HUES6 (cell line): Measurements from ENCODE around the gene CCNK.

ENCODE experiments used
- H3K27ac ChIP-seq: 2 replicates; pipeline ENCODE4 v1.7.0; 2013; ENCODE audit warnings: low read depth, mild to moderate bottlenecking, low read length, inconsistent platforms
- H3K27me3 ChIP-seq: 2 replicates; pipeline ENCODE4 v1.6.1; 2013; ENCODE audit warnings: low read length; ENCODE audit not compliant: control insufficient read depth, insufficient read depth
- H3K36me3 ChIP-seq: 2 replicates; pipeline ENCODE4 v1.6.1; 2013; ENCODE audit warnings: low read length; ENCODE audit not compliant: control insufficient read depth, insufficient read depth
- H3K4me1 ChIP-seq: 2 replicates; pipeline ENCODE4 v1.6.1; 2013; ENCODE audit warnings: low read length; ENCODE audit not compliant: control insufficient read depth, insufficient read depth
- H3K4me3 ChIP-seq: 2 replicates; pipeline ENCODE4 v1.5.1; 2013; ENCODE audit warnings: low read depth, low read length
- H3K9ac ChIP-seq: one replicate; pipeline ENCODE4 v1.6.1; 2013; ENCODE audit warnings: mild to moderate bottlenecking, low read length
- H3K9me3 ChIP-seq: 2 replicates; pipeline ENCODE4 v1.6.1; 2013; ENCODE audit warnings: low read depth, low read length; ENCODE audit not compliant: control insufficient read depth, insufficient read depth

CCNK gene

DNA sequence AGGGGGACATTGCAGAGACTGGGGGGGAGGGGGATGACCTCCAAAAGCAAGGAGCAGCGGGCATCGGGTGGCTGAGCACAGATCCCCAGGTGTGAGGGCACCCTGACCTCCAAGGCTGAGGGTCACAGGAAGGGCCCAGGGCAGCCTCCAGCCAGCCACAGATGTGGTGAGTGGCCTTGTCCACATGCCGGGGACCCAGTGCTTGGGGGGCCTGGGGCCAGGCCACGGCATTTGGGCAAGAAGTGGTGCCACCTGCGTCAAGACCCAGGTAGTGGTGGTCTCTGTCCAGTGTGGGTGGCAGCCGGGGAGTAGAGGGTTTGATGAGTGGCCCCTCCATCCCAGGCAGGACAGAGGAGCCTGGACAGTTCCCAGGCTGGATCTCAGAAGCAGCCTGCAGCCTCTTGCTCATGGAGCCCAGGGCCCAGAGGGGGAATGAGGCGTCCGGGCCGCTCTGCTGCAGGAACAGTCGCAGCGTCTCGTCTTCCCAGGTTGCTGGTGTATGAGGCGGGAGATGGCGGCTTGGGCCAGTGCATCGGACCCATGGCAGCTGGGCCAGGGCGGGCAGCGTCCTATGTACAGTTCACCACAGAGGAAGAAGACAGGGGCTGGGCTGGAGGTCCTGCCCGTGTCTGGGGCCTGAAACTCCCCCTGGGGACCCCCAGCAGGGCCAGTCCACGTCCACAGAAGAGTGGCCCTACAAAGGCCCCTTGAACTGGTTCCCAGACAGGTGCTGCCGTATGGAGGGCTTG, 33.5 kb downstream of the CCNK start:
- no peak overlapping the region for H3K4me3 ChIP-seq
- no peak overlapping the region for H3K27ac ChIP-seq
- no peaks in the 10 kb centered on the region for H3K9me3 ChIP-seq
- no peaks in the 10 kb centered on the region for H3K27me3 ChIP-seq
- no peak overlapping the region for H3K9ac ChIP-seq
- 0 out of 2 replicates have a peak, but pooled peaks cover 3% of the 10 kb centered on the region for H3K4me1 ChIP-seq
- H3K36me3 ChIP-seq = peaks cover 17% of the 10 kb centered on the region

DNA sequence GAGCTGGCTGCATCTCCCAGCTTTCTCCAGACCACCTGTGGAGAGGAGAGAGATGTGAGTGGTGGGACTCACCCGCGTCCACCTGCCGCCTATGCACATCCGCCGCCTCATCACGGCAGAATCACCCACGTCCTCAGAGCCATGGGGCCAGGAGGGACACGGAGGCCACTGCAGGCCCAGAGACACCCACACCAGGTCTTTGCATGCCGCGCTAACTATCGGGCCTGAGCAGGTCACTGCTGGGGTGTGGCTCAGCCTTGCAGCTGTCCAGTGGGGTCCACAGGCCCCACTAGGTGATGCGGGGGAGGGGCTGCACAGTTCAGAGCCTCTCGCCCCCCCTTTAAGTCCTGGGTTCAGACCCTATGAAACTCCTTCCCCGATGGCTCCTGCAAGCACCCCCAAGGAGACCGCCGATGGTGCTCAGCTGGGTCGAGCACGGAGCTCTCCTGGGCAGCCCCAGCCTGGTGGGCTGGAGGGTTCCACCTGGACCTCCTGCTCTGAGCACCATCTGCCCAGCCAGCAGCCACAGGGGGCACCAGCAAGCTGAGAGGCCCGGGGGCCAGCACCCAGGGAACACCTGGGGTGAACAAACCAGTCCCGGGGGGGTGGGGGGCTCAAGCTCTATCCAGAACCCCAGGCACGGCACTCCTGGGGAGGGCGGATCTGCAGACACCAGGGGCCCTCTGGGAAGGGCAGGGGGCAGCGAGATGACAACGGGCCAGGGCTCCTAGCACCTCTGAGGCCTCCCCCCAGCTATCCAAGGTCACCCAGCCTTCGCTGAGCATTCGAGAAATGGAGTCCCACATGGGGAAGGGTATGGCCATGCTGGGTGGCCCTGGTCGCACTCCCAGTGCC, 34.3 kb downstream of the CCNK start:
- Histone ChIP-seq H3K27me3 (no peaks in the 10 kb centered on the region), H3K4me1 (peaks cover 3% of the 10 kb centered on the region; the same call in 1 of the 2 replicates), H3K36me3 (peaks cover 15% of the 10 kb centered on the region), H3K9me3 (no peaks in the 10 kb centered on the region), H3K4me3 (no peak overlapping the region), H3K9ac (no peak overlapping the region), H3K27ac (no peak overlapping the region)

- Histone ChIP-seq H3K4me1 (peaks cover 7% of the 10 kb centered on the region; the same call in 1 of the 2 replicates), H3K36me3 (peaks cover 15% of the 10 kb centered on the region)
Measured at GRCh38 chr14:99516156-99516870, 35.1 kb downstream of the CCNK start.

GRCh38 chr14:99516871-99517642, 35.8 kb downstream of the CCNK start:
- no peak overlapping the region for H3K4me3 ChIP-seq
- H3K9me3 ChIP-seq = no peaks in the 10 kb centered on the region
- H3K9ac ChIP-seq = no peak overlapping the region
- H3K27ac ChIP-seq = no peak overlapping the region
- peaks cover 8% of the 10 kb centered on the region for H3K36me3 ChIP-seq
- no peaks in the 10 kb centered on the region for H3K27me3 ChIP-seq
- peaks cover 15% of the 10 kb centered on the region for H3K4me1 ChIP-seq

More at GRCh38 chr14:99516156-99516870, 35.1 kb downstream of the CCNK start:
- Histone ChIP-seq H3K9me3 (no peaks in the 10 kb centered on the region), H3K27ac (no peak overlapping the region), H3K27me3 (no peaks in the 10 kb centered on the region), H3K9ac (no peak overlapping the region), H3K4me3 (no peak overlapping the region)

- Histone ChIP-seq H3K27ac (no peak overlapping the region), H3K4me1 (peaks cover 22% of the 10 kb centered on the region), H3K9me3 (no peaks in the 10 kb centered on the region), H3K36me3 (peaks cover 6% of the 10 kb centered on the region), H3K9ac (no peak overlapping the region), H3K4me3 (no peak overlapping the region), H3K27me3 (no peaks in the 10 kb centered on the region)
Measured at GRCh38 chr14:99517643-99518381, 36.6 kb downstream of the CCNK start.

DNA sequence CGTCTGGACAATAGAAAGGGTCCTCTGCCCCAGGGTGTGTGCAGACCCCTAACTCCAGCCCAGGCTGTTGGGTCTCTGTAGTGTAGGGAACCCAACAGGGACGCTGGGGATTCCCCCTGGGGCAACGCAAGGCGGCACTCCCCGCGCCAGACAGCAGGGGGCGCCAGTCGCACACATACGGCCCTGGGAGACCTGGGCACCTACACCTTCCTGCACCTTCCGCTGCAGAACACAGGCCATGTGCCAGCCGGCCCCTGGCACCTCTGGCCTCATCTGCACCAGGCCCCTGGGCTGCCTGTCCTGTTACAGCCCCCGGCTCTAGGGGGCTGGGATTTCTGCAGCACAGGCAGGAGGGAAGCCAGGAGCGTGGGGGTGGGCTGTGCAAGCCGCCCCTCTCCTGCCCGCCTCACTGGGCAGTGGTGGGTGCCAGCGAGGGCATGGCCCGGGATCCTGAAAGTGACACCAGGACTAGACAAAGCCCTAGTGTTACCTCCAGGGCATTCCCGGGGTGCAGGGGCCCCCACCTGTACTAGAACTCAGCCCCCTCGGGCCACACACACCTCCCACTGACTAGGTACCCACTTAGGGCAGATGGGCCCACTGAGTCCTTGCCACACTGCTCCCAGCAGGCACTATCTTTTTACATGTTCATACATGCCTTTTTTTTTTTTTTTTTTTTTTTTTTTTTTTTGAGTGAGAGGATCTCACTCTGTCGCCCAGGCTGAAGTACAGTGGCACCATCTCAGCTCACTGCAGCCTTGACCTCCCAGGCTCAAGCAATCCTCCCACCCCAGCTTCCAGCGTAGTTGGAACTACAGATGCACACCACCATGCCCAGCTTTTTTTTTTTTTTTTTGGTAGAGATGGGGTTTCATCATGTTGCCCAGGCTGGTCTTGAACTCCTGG, 37.5 kb downstream of the CCNK start:
- no peak overlapping the region for H3K9ac ChIP-seq
- peaks cover 5% of the 10 kb centered on the region; the same call in 1 of the 2 replicates for H3K36me3 ChIP-seq
- H3K27me3 ChIP-seq = no peaks in the 10 kb centered on the region
- peaks cover 30% of the 10 kb centered on the region for H3K4me1 ChIP-seq
- no peak overlapping the region for H3K27ac ChIP-seq
- no peaks in the 10 kb centered on the region for H3K9me3 ChIP-seq
- no peak overlapping the region for H3K4me3 ChIP-seq

- Histone ChIP-seq H3K9ac (no peak overlapping the region), H3K27me3 (no peaks in the 10 kb centered on the region), H3K4me1 (peaks cover 37% of the 10 kb centered on the region), H3K9me3 (no peaks in the 10 kb centered on the region), H3K27ac (no peak overlapping the region), H3K36me3 (no peaks in the 10 kb centered on the region), H3K4me3 (no peak overlapping the region)
Measured at GRCh38 chr14:99519347-99519881, 38.2 kb downstream of the CCNK start.

DNA sequence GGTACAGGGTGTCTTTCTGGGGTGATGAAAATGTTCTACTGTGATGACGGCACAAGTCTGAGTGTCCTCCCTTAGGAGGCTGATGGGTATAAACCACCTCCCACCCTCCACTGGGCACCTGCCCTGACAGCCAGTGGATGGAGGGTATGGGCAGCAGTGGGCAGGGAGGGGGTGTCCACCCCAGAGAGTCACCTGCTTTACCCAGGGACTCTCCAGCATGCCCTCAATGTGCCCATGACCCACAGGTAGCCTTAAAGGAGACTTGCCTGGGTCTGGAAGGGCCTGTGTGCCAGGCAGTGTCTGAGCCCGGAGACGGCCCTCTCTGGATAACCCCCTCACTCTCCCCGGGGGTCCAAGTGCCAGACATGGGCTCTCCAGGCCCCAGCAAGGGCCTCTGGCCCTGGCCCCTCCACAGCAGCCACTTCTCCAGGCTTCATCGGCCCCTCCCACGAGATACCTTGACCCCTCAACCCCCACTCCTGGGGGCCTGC, 38.8 kb downstream of the CCNK start:
- Histone ChIP-seq H3K9ac (no peak overlapping the region), H3K27me3 (no peaks in the 10 kb centered on the region), H3K4me1 (peaks cover 42% of the 10 kb centered on the region), H3K27ac (no peak overlapping the region), H3K9me3 (no peaks in the 10 kb centered on the region), H3K36me3 (no peaks in the 10 kb centered on the region), H3K4me3 (no peak overlapping the region)

DNA sequence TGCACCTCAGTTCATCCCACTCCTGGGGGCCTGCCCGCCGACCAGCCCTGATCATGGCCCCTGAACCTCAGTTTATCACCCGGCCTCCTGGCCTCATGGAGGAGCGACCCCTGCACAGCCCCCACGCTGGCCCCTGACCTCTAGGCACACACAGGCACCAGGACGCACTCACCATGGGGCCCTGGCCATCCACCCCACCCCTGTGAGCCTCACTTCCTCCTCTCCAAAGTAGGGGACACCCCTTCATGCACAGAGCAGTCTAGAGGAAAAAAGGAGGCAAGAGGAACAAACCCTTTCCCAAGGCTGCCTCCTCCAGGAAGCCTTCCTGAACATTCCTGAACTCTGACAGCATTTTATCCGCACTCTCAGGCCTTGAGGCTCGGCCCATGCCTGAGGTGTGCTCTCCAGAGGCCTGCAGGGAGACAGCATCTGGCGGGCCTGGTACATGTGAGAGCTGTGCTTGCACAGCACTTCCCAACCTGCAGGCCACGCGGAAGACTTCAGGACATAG, 39.4 kb downstream of the CCNK start:
- Histone ChIP-seq H3K27me3 (no peaks in the 10 kb centered on the region), H3K9me3 (no peaks in the 10 kb centered on the region), H3K36me3 (no peaks in the 10 kb centered on the region), H3K4me3 (no peak overlapping the region), H3K9ac (no peak overlapping the region), H3K4me1 (peaks cover 49% of the 10 kb centered on the region), H3K27ac (no peak overlapping the region)
